Activated T-helper 1 cell treated with anti-CD3 and anti-CD28 coated beads, Interleukin-2, amount 50 U/mL, for 16 hours (primary cell): Measurements from ENCODE around the gene SLC5A1.

Source experiments
- DNase-seq, 2 donors: peaks; one replicate each; pipeline ENCODE4 v3.0.0-alpha.2; 2020; ENCODE audit warnings: low read depth in 1 of 2, low spot score in 1 of 2

Gene SLC5A1

DNA sequence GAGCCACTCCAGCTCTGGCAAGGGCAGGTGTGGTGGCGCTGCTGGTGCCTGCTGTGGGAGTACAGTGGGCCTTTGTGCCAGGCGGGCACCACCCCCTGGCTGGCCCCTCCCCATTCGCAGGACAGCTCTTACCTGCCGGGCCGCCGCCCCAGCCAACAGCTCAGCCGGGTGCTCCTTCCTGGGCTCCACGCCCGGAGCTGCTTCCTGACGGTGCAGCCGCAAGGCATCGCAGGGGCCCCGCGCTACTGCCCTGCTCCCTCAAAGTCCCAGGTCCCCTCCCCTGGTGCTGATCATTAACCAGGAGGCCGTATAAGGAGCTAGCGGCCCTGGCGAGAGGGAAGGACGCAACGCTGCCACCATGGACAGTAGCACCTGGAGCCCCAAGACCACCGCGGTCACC is at the start of gene SLC5A1:
Gene SLC5A1 (plus strand): TSS at position 338 of the 400 bp plus-strand sequence. CDS start 21 bp downstream, at position 359.
- DNase-seq, result no peak

DNA sequence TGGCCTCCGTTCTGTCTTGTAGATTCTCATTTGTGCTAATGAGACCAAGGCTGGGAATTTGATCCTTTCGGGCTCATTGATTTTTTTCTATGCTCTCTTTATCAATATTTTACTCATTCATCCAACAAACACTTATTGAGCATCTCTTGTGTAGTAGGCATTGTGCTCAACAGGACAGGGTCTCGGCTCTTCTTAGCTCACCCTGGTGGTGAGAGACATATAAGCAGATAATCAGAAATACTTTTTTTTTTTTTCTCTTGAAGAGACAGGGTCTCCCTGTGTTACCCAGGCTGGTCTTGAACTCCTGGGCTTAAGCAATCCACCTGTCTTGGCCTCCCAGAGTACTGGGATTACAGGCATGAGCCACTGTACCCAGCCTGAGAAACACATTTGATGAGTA is 48.0 kb upstream of the SLC5A1 start:
- DNase-seq, result no peak

DNA sequence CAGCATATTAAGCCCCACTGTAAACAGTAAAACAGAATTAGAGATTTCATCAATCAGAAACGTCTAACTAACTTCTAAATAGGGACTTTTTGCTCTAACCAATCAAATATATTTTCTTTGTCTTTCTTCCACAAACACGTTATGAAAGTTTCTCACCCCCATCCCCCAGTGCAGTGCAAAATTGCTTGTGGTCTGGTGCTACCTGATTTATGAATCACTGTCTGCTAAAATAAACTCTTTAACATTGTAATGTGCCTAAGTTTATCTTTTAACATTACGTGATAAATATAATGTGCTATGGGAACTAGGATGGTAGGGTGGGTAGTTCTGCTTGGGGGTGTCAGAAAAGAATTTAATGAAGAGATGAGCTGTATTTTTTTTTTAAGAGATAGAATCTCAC is 47.3 kb upstream of the SLC5A1 start:
- no peak for DNase-seq

DNA sequence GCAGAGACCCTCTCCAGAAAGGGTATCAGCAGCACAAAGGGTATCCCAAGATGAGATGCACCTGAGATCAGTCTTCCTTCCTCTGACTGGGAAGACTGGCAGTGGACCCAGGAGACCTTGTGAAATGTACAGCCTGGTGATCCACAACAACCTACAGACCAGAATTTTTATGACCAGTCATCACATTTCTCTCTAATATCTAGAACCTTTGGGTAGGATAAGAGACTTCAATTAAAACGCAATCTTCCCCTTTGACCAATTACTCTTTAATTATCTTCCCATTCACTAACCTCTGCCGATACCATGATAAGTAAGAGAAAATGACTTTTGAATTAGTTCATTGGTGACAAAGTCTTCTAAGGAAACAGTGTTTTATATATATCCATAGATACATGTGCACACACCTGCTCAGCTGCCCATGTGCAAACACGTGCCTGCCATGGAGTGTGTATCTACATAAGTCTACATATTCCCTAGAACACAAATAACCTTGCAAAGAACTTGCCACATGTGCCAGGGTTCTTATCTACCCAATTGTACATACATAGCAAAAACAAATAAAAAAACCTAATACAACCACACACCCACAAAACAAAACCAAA is 44.2 kb upstream of the SLC5A1 start:
- no peak for DNase-seq

DNA sequence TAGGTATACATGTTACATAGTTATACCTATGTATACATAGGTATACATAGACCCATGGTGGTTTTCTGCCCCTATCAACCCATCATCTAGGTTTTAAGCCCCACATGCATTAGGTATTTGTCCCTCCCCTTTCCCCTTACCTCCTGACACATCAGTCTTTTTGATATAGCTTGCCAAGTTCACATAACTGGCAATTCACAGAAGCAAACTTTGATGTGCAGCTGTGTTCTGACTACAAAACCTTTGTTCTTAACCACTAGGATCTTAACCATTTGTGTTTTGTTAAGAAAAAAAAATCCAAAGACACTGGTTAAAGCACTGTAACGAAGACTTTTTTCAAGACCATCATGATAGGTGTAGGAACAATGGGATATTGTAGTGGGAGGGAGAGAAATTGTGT is 42.9 kb upstream of the SLC5A1 start:
- no peak for DNase-seq

DNA sequence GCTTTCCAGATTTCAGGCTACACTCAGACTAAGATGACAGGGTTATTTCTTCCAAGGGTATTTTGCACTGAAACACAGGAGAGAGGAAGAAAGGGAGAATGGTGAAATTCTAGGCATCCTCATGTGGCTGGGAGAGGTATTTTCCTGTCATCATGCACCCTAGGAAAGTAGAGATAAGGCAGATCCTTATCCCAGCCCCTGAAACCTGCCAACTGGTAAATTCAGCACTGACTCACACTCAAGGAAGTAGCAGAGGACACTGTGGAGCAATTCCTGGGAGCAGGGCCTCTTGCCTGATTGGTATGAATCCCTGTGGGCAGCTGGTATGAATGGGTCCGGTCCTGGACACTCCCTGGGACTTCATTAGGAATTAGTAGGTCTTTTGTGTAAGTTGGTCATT is 37.6 kb upstream of the SLC5A1 start:
- DNase-seq, result no peak

DNA sequence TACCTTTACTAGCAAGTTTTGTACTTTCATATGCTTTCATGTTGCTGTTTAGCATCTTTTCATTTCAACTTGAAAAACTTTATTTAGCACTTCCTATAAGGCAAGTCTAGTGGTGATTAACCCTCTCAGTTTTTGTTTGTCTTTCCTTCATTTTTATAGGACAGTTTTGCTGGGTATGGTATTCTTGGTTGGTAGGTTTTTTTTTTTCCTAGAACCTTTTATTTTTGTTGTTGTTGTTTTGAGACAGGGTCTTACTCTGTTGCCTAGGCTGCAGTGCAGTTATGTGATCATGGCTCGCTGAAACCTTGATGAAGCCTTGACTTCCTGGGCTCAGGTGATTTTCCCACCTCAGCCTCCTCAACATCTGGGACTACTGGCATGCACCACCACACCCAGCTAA is 29.9 kb upstream of the SLC5A1 start:
- DNase-seq, result no peak

DNA sequence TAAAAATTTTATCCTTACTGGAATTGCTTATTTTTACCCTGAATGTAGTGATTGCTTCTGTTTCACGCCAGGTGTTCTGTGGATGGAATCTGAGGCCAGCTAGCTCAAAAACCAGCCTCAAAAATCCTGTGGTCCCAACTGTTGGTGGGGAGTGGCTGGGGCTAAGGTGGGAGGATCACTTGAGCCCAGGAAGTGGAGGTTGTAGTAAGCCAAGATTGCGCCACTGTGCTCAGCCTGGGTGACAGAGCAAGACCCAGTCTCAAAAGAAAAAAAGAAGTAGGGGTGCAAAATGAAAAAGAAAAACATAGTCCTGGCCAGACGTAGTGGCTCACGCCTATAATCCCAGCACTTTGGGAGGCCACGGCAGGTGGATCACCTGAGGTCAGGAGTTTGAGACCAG is 27.0 kb upstream of the SLC5A1 start:
- no peak for DNase-seq

DNA sequence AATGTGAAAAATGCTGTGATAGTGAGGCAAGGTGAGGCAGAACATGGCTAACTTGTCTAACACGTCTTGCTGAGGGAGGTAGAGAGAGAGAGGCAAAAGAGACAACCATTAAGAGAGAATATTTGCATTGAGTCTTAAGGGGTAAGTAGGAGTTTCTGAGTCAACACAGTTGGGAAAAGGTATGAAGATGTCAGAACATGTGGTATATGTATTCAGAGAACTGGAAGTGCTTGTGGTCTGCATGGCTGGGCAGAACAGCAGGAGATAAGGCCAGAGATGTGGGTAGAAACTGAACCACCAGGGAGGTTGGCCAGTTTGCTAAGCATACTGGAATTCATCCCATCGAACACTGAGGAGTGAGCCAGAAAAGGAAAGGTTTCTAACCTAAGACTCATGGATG is 25.0 kb upstream of the SLC5A1 start:
- DNase-seq, result no peak

DNA sequence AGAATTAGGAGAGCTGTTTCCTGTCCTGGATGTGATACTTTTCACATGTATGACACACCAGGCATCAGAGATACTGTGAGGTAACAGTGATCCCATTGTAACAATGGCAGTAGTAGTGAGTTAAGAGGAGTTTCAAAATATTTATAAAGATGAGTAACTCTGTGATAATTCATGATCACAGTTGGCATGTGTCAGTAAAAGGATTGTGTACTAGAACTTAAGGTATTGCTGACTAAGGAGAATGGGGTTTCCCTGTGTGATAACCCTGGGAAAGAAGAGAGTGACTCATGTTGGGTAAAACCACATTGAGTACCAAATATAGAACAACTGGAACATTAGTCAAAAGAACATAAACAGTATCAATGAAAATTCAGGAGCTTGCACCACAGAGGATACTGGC is 22.9 kb upstream of the SLC5A1 start:
- DNase-seq, result no peak

DNA sequence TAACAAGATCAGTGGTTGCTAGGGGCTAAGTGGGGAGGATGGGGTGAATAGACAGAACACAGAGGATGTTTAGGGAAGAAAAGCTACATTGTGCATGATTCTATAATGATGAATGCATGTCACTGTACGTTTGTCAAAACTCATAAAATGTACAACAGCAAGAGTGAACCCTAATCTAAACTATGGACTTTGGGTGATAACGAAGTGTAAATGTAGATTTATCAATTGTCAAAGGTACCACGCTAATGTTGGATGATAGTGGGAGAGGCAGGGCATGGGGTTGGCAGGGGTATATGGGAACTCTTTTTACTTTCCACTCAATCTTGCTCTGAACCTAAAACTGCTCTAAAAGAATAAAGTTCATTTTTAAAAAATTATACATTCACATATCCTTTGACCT is 21.3 kb upstream of the SLC5A1 start:
- DNase-seq, result no peak

DNA sequence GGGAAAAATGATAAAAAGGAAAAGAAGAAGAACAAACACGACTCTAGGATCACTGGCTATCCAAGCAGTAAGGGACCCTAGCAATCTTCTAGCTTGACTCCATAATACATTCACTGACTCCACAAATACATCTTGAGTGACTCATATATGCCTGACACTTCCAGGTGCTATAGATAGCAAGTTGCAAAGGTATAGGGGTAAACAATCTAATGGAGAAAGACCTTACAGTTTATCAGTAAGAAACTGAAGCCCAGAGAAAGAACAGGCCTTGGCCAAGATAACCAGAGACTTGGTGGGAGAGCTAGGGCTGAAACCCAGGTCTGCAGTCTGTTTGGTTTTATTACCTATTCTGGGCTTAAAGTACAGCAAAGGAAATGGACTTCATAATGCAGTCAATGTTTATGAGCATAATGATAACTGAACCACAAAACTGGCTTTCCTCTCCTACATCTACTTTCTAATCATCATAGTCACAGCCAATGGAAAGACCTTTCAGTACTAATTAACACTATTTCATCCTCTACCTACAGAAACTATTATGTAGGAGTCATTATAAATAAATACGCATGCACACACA is 19.7 kb upstream of the SLC5A1 start:
- DNase-seq, result no peak

DNA sequence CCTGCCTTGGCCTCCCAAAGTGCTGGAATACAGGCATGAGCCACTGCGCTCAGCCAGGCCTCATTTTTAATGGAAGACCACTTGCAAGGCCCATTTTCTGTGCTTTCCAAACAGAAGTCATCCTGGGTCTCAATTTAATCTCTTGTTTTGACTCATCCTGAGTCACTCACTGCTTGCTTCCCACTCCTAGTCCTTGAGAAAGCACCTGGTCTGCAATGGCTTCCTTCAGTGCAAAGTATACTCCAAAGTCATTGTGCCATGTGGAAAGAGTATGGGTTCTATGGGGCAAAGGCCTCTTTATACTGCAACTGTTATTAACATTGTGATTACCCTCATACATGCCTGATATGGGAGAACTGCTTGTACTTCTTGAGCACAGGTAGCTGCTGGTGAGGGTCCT is 18.3 kb upstream of the SLC5A1 start:
- DNase-seq, result no peak

DNA sequence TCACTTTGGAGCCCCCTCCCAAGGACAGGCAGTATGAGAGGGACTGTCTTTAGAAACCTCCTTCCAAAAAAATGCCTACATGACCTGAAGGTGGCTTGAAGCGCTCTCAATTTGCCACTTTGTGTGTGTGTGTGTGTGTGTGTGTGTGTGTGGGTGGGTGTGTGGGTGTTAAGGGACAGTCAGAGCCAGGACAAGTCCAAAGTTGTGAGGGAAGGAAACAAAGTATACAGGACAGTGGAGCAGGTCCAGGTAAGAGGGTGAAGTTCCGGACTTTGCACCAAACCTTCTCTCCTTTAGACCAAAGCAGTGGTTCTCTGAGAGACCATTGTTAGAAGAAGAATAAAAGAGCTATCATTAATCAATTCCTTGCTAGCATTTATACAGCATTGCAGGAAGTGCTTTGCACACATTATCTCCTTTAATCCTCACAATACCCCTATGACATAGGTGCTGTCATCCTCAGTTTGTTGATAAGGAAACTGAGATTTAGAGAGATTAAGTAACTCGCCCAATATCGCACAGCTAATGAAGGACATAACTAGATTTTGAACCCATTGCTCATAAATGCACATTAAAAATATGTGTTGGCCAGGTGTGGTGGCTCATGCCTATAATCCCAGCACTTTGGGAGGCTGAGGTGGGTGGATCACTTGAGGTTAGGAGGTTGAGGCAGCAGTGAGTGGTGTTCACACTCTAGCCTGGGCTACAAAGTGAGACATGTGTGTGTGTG is 12.4 kb upstream of the SLC5A1 start:
- DNase-seq, result no peak

DNA sequence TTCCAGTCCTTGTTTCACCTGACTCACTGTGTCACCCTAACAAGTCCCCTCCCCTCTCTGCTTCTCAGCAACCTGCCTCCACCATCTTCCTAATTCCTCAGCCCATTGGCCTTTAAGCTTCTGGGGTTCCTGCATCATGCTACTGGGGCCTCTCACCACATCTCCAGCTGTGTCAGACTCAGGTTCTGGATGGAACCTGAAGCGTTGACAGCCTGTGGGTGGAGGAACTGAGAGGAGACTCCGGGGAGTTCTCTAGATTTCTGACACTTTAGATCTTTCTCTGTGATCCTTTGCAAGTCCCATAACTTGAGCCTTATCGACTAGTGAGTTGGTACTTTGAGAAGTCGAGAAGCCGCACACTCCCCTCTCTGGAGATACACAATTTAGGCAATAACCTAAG is 11.6 kb upstream of the SLC5A1 start:
- DNase-seq, result no peak

DNA sequence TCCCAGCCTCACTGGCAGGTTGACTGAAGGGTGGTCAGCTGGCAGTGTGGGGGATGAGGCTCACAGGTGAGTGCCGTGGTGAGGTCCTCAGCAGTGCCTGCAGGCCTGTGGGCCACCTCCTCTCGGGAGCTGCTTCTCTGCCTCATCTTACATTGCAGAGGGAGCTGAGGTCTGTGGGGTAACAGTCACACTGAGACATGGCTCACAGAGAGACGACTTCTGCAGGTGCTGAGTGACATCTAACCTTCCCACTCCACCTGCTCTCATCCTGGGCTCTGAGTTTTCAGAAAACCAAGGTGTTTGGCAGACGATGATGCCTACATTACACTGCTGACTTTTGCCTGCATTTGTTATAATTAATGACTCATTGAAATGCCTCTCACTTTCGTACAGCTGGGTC is 8.8 kb upstream of the SLC5A1 start:
- DNase-seq, result no peak

DNA sequence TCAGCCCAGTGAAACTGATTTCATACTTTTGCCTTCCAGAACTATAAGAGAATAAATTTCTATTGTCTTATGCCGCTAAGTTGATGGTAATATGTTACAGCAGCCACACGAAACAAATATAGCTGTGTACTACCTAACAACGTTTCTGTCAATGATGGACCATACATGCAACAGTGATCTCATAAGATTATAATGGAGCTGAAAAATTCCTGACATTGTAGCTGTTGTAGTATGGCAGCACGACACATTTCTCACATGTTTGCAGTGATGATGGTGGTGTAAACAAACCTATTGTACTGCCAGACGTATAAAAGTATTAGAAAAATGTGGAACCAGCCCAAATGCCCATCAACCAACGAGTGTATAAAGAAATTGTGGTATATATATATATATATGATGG is 5.8 kb upstream of the SLC5A1 start:
- no peak for DNase-seq

DNA sequence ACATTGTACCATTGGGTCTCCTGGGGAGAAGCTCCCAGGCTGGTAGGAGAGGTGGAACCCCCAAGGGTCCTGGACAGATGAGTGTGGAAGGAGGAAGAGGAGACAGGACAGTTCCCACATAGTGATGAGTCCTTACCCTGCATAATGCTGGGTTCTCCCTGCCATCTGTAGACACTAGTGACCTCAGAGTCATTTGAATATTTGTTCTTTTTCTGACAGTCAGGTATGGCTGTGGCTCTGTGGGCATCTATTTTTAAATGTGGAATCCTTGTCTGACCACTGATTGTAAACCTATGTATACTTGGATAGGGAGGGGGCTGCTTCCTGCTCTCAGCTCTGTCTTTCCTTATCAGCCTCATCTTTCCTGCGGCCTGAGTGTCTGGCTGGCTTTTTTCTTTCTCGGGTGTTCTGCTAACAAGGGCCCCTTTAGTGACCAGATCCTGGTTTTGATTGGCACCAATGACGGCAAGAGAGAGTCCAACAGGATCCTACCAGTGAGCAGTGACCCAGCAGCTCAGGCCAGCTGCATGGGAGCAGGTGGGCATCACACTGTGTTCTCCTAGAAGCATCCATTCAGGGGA is 2.6 kb upstream of the SLC5A1 start:
- DNase-seq, result no peak

DNA sequence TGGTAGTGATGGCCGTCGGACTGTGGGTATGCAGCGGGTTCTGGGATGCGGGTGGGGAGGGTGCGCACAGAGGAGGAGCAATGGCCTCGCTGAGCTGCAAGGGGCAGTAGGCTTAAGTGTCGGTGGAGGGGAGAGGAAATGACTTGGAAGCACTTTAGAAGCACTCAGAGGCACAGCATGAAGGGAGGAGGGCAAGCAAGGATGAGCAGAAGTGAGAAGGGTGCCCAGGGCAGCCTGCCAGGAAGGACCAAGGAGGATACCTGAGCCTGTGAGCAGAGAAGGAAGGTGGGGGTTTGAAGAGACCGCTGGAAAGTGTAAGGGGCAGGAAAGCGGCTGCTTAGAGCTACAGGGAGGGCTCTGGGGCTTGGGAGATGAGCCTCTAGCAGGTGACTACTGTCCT is 330 bp downstream of the SLC5A1 start:
- no peak for DNase-seq

DNA sequence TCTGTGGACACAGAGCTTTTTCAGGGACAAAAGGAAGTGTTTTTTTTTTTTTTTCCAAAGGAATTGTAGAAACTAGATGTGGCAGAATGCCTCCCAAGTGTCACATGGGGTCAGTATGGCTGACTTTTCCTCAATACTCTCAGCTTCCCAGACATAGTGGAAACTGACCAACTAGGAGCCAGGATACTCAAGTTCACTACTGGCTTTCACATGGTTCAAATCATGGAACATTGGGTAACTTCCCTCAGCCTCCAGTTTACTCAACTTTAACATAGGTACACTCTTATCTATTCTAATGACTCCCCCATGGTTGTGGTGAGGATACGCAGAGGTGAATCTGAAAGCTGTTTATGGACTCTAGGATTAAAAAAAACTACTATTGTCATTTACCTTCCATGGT is 1.4 kb downstream of the SLC5A1 start:
- no peak for DNase-seq

DNA sequence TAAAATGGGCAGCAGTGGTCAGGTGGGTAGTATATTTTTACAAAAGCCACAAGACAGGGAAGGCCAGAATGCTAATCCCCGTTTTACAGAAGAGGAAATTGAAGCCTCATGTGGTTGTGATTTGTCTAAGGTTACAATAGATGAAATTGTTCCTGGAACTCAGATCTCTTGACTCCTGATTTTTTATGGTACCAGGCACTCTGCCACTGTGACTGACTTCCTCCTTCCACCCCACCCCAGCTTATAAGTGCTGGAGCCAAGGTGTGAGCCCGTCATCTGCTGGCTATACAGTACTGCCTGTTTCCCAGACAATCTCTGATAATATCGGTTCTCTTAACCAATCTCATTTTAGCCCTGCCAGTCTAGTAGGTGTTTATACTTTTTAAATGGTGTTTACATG is 1.9 kb downstream of the SLC5A1 start:
- DNase-seq, result no peak

DNA sequence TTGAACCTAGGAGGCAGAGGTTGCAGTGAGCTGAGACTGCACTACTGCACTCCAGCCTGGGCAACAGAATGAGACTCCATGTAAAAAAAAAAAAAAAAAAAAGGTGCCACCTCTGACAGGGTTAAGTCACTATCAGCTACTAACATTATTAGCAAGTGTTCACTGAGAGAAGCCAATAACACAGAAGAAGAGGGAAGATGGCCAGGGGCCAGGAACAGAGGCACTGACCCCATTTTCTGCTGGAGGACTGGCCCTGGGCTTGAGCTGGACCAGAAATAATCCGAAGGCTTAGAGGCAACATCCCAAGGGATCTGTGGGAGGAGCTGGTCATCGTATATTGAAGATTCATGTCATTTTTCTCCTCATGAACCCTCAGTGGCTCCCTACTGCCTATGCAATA is 5.0 kb downstream of the SLC5A1 start:
- DNase-seq, result no peak
